ENCODE measurements around the gene RAX. TPM values are rescaled to one million over a fixed set of nuclear protein-coding genes. Genes with fewer than 3 reads are reported as not detected.

The RAX gene
- total RNA-seq, 1 donor from 2014 or later, result not detected

DNA sequence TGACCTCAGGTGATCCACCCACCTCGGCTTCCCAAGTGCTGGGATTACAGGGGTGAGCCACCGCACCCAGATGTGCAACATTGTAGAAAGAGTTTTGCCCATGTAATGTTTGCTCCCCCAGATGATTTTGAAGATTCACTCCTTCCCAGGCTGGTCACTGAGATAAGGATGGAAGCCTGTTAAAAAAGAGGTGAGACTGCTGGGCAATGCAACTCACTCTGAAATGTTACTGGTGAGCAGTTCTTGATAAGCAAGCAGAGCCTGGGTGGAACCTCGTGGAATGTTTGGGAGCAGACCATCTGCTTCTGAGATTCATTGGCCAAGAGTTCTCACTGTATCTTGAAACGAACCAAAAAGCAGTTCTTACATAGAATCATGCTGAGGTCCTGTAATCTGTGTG lies 33.6 kb downstream of the RAX start:
- intact Hi-C loops (cut with DNase I), result no loop called here

DNA sequence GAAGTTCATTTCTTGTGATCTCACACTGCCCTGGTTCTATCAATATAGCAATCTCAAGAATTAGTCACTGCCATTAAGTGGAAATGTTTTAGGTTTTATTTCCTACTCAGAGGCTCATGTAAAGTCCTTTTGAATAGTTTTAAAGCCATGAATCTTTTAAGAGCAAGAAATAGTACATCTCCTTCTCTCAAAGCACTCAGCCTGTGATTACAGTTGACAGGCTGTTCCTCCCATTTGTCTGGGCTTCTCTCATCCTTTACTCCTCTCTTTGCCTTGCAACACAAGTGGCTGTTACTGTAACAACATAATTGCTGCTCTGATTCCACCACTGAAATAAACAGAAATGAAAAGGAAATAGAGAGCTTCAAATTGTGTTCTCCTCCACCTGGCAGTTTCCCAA lies 34.9 kb downstream of the RAX start:
- intact Hi-C loops (cut with DNase I), result no loop called here
- TF ChIP-seq, protein P1, sequence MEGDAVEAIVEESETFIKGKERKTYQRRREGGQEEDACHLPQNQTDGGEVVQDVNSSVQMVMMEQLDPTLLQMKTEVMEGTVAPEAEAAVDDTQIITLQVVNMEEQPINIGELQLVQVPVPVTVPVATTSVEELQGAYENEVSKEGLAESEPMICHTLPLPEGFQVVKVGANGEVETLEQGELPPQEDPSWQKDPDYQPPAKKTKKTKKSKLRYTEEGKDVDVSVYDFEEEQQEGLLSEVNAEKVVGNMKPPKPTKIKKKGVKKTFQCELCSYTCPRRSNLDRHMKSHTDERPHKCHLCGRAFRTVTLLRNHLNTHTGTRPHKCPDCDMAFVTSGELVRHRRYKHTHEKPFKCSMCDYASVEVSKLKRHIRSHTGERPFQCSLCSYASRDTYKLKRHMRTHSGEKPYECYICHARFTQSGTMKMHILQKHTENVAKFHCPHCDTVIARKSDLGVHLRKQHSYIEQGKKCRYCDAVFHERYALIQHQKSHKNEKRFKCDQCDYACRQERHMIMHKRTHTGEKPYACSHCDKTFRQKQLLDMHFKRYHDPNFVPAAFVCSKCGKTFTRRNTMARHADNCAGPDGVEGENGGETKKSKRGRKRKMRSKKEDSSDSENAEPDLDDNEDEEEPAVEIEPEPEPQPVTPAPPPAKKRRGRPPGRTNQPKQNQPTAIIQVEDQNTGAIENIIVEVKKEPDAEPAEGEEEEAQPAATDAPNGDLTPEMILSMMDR (IDR thresholded peaks at IDR 0.05), result no peak
- no peaks in the 10 kb centered on the region for H3K9me3 ChIP-seq
- no peak overlapping the region for H3K4me3 ChIP-seq
- H3K27me3 ChIP-seq (ENCODE audit: low read depth), result no peaks in the 10 kb centered on the region
- DNase-seq, result no peak
- no peaks in the 10 kb centered on the region for H3K36me3 ChIP-seq
- H3K4me1 ChIP-seq, result no peaks in the 10 kb centered on the region
- ATAC-seq, result no peak
- no peak overlapping the region for H3K27ac ChIP-seq

More for the DNA sequence above, 33.6 kb downstream of the RAX start:
- no peak for DNase-seq
- no peaks in the 10 kb centered on the region for H3K36me3 ChIP-seq
- H3K9me3 ChIP-seq, result no peaks in the 10 kb centered on the region
- H3K4me1 ChIP-seq, result no peaks in the 10 kb centered on the region
- ATAC-seq, result no peak
- no peak overlapping the region for H3K4me3 ChIP-seq
- TF ChIP-seq, protein P1 (IDR thresholded peaks at IDR 0.05), result no peak
- no peak overlapping the region for H3K27ac ChIP-seq
- H3K27me3 ChIP-seq (ENCODE audit: low read depth), result no peaks in the 10 kb centered on the region

DNA sequence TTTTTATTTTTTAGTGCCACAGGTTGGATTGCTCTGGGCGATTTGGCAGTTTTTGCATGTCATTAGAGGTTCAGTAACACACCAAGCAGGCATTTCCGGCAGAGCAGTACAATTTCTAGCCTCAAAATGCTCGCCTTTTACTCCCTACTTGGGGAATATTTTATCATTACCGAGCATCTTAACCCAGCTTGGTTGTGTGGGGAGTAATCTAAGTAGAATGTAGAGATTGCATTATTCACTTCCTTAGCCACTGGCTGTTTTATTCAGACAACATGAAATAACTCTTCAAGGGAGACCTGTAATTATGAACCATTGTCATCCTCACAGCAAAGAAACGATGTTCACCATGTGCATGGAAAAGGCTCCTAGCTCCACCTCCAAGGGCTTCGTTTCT lies 40.2 kb downstream of the RAX start:
- Histone ChIP-seq H3K9me3 (no peaks in the 10 kb centered on the region), H3K36me3 (no peaks in the 10 kb centered on the region), H3K4me1 (no peaks in the 10 kb centered on the region), H3K4me3 (no peak overlapping the region), H3K27me3 (ENCODE audit: low read depth) (no peaks in the 10 kb centered on the region), H3K27ac (no peak overlapping the region)
- ATAC-seq (no peak), DNase-seq (no peak)
- intact Hi-C loops (cut with DNase I), result no loop called here
- TF ChIP-seq, protein P1 (IDR thresholded peaks at IDR 0.05), result no peak

DNA sequence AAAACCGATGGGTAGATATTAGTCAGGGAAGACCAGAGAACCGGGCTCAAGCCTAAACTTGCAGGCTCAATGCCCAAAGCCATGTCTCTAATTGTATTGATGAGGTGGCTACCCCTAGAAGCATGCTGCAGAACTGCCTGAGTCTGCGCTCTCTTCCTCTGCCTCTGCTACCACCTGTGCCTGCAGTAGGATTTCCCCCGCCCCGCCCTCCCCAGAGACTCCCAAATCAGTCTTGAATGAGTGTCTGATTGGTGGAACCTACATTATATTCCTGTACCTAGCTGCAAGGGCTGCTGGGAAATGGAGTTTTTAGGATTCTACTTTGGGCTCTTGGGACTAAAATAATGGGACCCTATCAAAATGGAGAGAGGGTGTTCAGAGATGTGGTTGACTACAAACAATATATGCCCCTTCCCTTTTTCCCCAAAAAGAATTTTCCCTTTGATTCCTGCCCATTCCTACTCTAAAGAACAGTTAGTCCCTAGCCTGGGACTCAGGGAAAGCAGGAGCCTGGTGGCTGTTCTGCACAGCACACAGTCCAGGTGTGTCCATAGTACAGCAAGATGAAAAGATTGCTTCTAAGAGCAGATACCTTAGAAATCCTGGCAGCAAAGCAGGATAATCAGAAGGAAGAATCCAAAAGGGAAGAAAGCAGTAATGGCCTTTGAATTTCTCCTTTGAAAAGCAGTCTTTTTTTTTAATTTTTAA lies 40.8 kb downstream of the RAX start:
- intact Hi-C loops (cut with DNase I), result no loop called here
- Histone ChIP-seq H3K27me3 (ENCODE audit: low read depth) (no peaks in the 10 kb centered on the region), H3K4me1 (no peaks in the 10 kb centered on the region), H3K9me3 (no peaks in the 10 kb centered on the region), H3K27ac (no peak overlapping the region), H3K4me3 (no peak overlapping the region), H3K36me3 (no peaks in the 10 kb centered on the region)
- ATAC-seq (no peak), DNase-seq (no peak)
- TF ChIP-seq, protein P1 (IDR thresholded peaks at IDR 0.05), result no peak

DNA sequence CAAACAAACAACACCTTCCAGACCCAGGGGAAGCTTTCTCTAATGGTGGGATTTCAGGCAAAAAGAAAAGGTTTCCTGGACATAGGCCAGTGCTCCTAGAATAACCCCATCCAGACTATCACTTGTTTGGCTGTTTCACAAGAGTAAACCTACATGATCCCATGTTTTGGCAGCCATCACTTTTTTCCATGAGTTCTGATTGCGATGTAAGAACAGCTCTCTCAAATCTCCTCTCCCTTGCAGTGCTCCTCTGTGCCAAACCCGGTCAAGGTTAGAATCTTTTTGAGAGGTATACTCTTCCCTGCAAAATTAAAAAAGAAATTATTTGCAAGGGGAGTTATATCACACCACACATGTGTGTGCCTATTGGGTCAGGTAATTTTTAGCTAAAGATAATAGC lies 41.4 kb downstream of the RAX start:
- H3K36me3 ChIP-seq, result no peaks in the 10 kb centered on the region

More for the DNA sequence above, 41.4 kb downstream of the RAX start:
- Histone ChIP-seq H3K9me3 (no peaks in the 10 kb centered on the region), H3K4me1 (no peaks in the 10 kb centered on the region), H3K4me3 (no peak overlapping the region), H3K27ac (no peak overlapping the region), H3K27me3 (ENCODE audit: low read depth) (no peaks in the 10 kb centered on the region)
- intact Hi-C loops (cut with DNase I), result no loop called here
- TF ChIP-seq, protein P1 (IDR thresholded peaks at IDR 0.05), result no peak
- DNase-seq (no peak), ATAC-seq (no peak)

Measured in lower lobe of right lung (tissue), 2 donors.